Cardiac muscle cell (in vitro differentiated cells and primary cell): ENCODE measurements around the gene TAS2R31. TPM values are rescaled to one million over a fixed set of nuclear protein-coding genes. Genes with fewer than 3 reads are reported as not detected.

Experiments
- DNase-seq, 2 donors: peaks; one replicate each; pipeline versions ENCODE4 v3.0.0 to v3.0.0-alpha.2; 2010 to 2017; ENCODE audit warnings: low read depth in 1 of 2, low spot score in 1 of 2
- H3K27ac ChIP-seq: fragments of 200-600 bp; sonication (generic); 2 replicates; pipeline ENCODE4 v1.5.1; 2016
- H3K27me3 ChIP-seq: fragments of 200-600 bp; sonication (generic); 2 replicates; pipeline ENCODE4 v1.6.0; 2016; ENCODE audit warnings: control low read depth
- H3K36me3 ChIP-seq: fragments of 200-600 bp; sonication (generic); 2 replicates; pipeline ENCODE4 v1.5.1; 2016; ENCODE audit warnings: control low read depth
- H3K4me1 ChIP-seq: fragments of 200-600 bp; sonication (generic); 2 replicates; pipeline ENCODE4 v1.8.1; 2017; ENCODE audit warnings: low read depth, mild to moderate bottlenecking, mixed run types
- H3K4me3 ChIP-seq: fragments of 200-600 bp; sonication (generic); 2 replicates; pipeline ENCODE4 v1.5.1; 2016; ENCODE audit warnings: mild to moderate bottlenecking
- H3K9me3 ChIP-seq: fragments of 200-600 bp; sonication (generic); 2 replicates; pipeline ENCODE4 v1.5.1; 2017; ENCODE audit warnings: low read depth, mild to moderate bottlenecking, control low read depth
- CTCF ChIP-seq: IDR thresholded peaks from 2 replicates; pipeline ENCODE4 v1.5.1; 2012; ENCODE audit warnings: low read depth, mild to moderate bottlenecking, low read length
- polyA plus RNA-seq: library from polyadenylated mRNA; unstranded; fragments of >200 nt; fragmentation: Nextera tagmentation; extraction: Ambion mirVana; gene quantifications from 2 replicates; pipeline ENCODE4 v1.2.1, GENCODE V29; 2016
- total RNA-seq: library from RNA; depleted of rRNA; stranded (reverse); fragments of >200 nt; gene quantifications from 2 replicates; pipeline ENCODE4 v1.2.3, GENCODE V29; 2016

TAS2R31 gene
- total RNA-seq (1.3 and 3.0 TPM in 2 replicates), polyA plus RNA-seq (0.29 and 0.62 TPM in 2 replicates)

DNA sequence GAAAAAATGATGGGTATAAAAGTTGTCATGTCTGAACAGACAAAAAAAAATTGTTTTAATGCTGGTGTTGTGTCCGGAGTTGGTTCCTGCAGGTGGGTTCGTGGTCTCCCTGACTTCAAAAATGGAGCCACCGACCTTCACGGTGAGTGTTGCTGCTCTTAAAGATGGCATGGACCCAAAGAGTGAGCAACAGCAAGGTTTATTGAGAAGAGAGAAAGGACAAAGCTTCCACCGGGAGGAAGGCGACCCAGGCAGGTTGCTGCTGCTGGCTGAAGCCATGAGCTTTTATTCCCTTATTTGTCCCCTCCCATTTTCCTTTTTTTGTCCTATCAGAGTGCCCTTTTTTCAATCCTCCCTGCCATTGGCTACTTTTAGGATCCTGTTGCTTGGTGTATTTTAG lies at the start of gene TAS2R31:
TAS2R31 (minus strand) TSS at position 101 of the 400 bp plus-strand sequence; CDS start at position 29, 72 bp downstream.
- Histone ChIP-seq H3K36me3 (no peaks in the 10 kb centered on the region), H3K27me3 (no peaks in the 10 kb centered on the region), H3K9me3 (no peaks in the 10 kb centered on the region), H3K4me3 (no peak within 1 kb of the TSS), H3K27ac (no peak within 1 kb of the TSS), H3K4me1 (no peaks in the 10 kb centered on the region)
- no peak for DNase-seq
- no peak for TF ChIP-seq CTCF

DNA sequence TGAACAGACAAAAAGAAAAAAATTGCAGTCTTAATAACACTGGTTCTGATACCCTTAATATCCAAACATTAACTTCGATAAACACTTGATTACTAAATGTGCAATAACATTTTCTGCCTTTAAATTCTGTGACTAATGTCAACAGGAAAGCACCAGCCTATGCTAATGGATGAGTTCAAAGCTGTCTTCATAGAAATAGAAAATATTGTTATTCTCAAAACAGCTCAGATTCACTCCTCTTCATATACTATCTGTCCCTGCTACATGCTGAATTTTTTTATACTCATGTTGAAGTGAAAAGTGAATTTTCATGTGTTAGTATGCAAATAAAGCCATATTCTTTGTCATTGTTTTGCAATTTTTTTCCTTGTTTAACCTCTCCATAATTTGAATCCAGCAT lies 47.0 kb upstream of the TAS2R31 start:
- H3K27me3 ChIP-seq, result no peaks in the 10 kb centered on the region
- no peak for TF ChIP-seq CTCF
- no peak overlapping the region for H3K4me3 ChIP-seq
- no peak for DNase-seq
- no peak overlapping the region for H3K27ac ChIP-seq
- H3K4me1 ChIP-seq, result no peaks in the 10 kb centered on the region
- no peaks in the 10 kb centered on the region for H3K36me3 ChIP-seq
- no peaks in the 10 kb centered on the region for H3K9me3 ChIP-seq

DNA sequence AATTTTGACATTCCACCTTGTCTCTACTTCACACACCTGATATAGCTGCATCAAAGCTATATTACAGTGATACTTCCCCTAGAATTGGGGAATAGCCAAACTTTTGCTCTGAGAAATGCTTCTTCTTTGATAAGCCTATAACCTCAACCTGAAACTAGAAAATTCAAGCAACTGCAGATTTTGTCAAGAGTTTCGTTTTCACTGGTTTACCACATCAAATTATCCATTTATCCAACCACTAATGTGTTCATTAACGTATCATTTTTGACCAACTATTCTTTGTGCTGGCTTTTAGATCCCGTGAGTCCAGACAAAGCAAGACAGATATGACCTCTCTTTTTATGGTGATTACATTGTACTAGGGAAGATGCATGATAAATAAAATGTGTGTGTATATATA lies 44.4 kb upstream of the TAS2R31 start:
- H3K27ac ChIP-seq, result no peak overlapping the region
- no peaks in the 10 kb centered on the region for H3K27me3 ChIP-seq
- no peaks in the 10 kb centered on the region for H3K4me1 ChIP-seq
- no peak for DNase-seq
- no peak overlapping the region for H3K4me3 ChIP-seq
- no peaks in the 10 kb centered on the region for H3K9me3 ChIP-seq
- no peaks in the 10 kb centered on the region for H3K36me3 ChIP-seq
- no peak for TF ChIP-seq CTCF

GRCh38 chr12:11071414-11071813 lies 40.2 kb upstream of the TAS2R31 start:
- no peak overlapping the region for H3K4me3 ChIP-seq
- H3K27ac ChIP-seq, result no peak overlapping the region
- no peaks in the 10 kb centered on the region for H3K9me3 ChIP-seq
- H3K4me1 ChIP-seq, result no peaks in the 10 kb centered on the region
- H3K36me3 ChIP-seq, result no peaks in the 10 kb centered on the region
- DNase-seq, result peak in 1 of 2 donors; percentile 5
- no peak for TF ChIP-seq CTCF
- H3K27me3 ChIP-seq, result no peaks in the 10 kb centered on the region

GRCh38 chr12:11070999-11071398 lies 39.8 kb upstream of the TAS2R31 start:
- no peak overlapping the region for H3K4me3 ChIP-seq
- DNase-seq, result no peak
- H3K36me3 ChIP-seq, result no peaks in the 10 kb centered on the region
- H3K9me3 ChIP-seq, result no peaks in the 10 kb centered on the region
- TF ChIP-seq CTCF, result no peak
- H3K4me1 ChIP-seq, result no peaks in the 10 kb centered on the region
- H3K27me3 ChIP-seq, result no peaks in the 10 kb centered on the region
- H3K27ac ChIP-seq, result no peak overlapping the region

DNA sequence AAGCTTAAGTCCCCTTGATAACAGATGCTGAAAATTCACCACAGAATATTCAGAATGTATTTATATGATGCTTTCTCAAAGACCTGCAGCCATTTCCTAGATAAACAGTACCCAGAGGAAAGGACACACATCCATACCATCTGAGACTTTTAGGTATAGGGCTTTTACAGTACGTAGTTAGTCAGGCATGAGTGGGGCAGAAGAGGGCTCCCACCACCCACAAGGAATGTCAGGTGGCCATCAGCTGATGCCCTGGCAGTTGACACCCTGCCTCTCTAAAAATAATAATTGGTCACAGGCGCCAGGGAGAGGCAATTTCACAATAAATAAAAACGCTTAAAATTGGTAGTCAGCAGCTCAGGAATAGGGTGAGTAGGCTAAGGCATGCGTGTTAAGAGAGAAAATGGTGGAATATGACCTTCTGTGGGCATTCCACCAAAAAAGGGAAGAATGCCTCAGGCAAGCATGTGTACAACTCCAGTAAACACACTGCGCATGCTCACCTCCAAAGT lies 38.7 kb upstream of the TAS2R31 start:
- Histone ChIP-seq H3K27ac (no peak overlapping the region), H3K4me1 (no peaks in the 10 kb centered on the region), H3K36me3 (no peaks in the 10 kb centered on the region), H3K27me3 (no peaks in the 10 kb centered on the region), H3K9me3 (no peaks in the 10 kb centered on the region), H3K4me3 (no peak overlapping the region)
- no peak for DNase-seq
- TF ChIP-seq CTCF, result no peak
